Left renal pelvis (tissue), 4 donors: Measurements from ENCODE around the gene EDN1. TPM values are rescaled to one million over a fixed set of nuclear protein-coding genes. Genes with fewer than 3 reads are reported as not detected.

Experiments used
- DNase-seq, 4 donors: peaks; one replicate each; pipeline ENCODE4 v3.0.0-alpha.2; 2013; ENCODE audit warnings: low read depth in 4 of 4, low spot score in 3 of 4
- polyA plus RNA-seq, 4 donors: library from polyadenylated mRNA; unstranded; fragments of 120-200 nt; gene quantifications; one replicate each; pipeline ENCODE4 v1.2.1, GENCODE V29; 2013; ENCODE audit not compliant: insufficient read length in 4 of 4

Gene EDN1
- polyA plus RNA-seq: 1 to 10 TPM; 1.9 to 4.9 (median 4.1) TPM

DNA sequence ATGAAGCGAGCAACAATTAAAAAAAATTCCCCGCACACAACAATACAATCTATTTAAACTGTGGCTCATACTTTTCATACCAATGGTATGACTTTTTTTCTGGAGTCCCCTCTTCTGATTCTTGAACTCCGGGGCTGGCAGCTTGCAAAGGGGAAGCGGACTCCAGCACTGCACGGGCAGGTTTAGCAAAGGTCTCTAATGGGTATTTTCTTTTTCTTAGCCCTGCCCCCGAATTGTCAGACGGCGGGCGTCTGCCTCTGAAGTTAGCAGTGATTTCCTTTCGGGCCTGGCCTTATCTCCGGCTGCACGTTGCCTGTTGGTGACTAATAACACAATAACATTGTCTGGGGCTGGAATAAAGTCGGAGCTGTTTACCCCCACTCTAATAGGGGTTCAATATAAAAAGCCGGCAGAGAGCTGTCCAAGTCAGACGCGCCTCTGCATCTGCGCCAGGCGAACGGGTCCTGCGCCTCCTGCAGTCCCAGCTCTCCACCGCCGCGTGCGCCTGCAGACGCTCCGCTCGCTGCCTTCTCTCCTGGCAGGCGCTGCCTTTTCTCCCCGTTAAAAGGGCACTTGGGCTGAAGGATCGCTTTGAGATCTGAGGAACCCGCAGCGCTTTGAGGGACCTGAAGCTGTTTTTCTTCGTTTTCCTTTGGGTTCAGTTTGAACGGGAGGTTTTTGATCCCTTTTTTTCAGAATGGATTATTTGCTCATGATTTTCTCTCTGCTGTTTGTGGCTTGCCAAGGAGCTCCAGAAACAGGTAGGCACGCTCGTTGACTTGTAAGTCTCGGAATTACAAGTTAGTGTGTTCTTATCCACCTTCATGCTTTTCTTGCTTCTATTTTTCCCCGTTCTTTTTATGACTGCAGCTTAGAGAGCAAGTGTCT, at the start of gene EDN1:
Gene EDN1 (plus strand): TSS at position 429 of the 888 bp plus-strand sequence. CDS start 269 bp downstream, at position 698.
- DNase-seq: peak; percentile 51 to 64 (median 58)

DNA sequence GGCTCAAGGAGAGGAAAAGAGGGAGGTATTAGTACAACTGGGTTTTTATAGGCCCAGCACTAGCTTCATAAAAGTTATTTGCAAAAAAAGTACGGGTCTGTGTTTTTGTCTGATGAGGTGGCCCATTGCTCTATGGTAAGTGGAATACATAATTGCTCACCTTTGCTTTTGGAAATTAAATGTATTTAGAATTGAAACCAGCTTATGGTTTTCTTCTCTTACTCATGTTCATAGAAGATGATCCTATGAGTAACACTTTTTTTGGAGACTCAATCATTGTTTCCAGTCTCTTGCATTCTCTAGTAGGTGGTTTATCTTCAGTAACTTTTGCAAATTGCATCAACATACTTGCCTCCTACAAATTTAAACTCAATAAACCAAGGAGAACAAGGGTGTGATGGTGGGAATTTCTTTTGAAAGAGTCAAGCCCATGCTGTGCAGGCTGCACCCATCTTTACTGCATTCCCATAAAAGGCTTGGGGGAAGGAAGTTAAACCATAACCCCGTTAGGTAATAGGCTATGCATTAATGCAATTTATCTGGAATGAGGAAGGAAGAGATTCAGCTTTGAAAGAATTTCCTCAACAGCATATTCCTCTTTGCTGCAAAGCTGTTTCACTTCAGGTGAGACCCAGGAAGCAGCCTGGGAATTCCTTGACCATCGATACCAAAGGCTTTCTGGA, 48.5 kb upstream of the EDN1 start:
- DNase-seq: no peak

DNA sequence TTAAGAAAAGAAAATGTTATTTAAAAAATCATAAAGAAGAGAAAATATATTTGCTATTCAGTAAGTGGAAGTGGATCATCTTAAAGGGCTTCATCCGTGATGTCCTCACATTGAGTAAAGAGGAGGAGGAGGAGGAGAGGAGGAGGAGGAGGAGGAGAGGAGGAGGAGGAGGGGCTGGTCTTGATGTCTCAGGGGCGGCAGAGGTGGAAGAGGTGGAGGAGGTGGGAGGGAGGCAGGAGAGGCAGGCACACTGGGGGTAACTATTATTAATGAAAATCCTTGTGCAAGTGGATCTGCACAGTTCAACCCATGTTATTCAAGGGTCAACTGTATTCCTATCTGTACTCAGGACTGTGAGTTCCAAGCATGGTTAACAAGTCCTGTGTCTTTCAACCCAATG, 47.0 kb upstream of the EDN1 start:
- DNase-seq: no peak

DNA sequence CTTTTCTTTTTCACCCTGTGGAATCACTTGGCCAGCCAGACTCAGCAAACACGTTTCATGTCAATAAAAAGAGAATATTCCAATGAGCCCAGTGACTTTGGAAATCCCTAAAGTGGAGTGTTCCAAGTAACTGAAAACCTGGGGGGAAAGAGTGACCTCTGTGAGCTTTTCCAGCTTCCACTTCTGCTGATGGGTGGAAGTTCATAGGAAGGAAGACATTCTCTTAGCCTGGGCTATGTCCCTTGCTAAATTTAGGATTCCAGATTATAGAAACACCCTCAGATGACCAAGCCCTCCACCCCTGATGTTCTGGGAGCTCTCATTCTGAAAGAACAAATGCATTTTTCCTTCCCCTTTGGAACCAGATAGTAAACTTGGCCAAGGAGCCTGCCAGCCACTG, 44.8 kb upstream of the EDN1 start:
- no peak for DNase-seq

DNA sequence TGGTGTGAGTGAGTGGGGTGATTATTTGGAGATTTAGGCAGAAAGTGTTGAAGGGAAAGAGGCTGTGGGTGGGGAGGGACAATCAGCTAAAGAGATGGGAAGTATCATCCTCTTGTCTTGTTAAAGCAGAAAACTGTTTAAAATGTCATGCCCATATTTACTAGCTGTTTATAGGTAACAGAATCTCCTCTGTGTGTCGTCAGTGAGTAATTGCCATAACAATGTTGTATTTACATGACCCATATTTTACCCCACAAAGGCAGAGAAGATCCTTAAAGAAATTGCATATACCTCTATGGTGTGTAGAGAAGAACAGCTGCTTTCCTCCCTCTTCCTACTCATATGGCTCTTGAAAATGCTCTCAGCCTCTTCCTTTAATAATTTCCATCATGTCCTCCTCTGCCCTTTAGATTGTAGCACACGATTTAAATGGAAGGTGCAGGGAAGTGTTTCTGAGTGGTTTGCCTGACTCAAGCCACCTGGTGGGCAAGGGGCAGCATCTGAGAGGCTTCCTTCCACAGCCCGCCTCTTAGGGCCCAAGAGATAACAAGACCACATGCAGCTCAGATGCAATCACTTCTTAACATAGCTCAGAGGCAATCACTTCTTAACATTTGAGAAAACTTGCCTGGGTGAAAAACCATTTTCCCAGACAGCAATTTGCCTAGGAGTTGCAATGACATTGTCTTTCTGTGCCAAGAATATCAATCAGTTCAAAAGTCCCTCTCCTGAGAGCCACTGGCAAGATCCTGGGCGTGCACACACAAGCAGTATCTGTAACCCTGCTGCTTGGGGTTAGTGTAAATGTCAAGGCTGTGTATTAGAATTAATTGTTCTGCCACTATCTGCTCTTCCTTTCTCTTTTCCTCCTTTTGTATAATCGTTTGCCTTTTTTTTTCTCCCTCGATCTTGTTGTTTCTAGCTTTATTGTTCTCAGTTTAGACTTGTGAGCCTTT, 44.1 kb upstream of the EDN1 start:
- DNase-seq: no peak

DNA sequence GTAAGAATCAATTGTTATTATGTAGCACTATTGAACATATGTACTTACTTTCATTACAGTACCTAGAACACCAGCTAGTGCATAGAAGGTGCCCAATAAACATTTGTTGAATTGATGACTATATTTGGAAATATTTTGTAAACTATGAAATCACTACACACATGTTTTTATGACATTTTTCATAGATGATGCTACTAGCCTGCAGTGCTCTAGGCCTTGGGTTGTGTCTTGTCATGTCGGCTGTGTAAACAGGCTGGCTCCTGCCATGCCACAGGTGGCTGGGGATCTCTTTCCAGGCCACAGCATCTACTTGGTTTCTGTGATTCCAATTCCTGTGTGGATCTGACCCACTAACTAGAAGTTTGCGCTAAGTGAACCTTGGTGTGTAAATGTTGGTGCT, 43.3 kb upstream of the EDN1 start:
- DNase-seq: no peak

DNA sequence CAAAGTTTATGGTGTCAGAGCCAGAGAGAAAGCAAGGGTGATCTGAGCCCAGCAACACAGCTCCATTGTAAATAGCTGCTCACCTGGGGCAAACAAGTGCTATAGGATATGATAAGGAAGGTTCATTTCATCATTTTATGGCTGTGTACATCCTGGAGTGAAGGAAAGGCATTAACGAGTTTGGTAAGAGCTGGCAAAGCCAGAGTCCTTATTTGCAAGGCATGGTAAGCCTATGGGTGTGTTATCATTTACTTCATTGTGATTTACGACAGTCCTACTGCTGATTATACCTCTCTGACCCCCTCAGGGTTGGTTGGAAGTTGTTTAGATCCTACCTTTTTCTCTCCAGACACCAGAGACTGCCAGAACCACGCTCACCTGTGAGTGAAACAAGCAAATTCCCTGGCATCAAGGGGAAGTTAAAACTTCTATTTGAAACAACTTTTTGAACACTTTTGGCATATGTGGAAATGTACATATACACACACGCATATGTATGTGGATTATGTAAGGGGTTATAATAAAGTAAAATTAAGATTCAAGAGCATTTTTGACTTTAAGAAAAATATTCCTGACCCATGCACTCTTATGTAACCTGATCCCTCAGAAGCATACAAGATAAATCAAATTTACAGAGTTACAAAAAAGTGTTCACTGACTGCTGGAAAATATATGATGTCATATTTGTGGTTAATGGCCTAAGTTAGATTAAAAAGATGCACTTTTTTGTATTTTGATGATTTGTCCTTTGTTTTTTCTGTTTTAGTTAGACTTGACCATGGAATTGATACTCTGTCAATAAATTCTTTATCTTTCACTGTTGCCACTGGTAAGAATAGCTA, 40.4 kb upstream of the EDN1 start:
- no peak for DNase-seq

DNA sequence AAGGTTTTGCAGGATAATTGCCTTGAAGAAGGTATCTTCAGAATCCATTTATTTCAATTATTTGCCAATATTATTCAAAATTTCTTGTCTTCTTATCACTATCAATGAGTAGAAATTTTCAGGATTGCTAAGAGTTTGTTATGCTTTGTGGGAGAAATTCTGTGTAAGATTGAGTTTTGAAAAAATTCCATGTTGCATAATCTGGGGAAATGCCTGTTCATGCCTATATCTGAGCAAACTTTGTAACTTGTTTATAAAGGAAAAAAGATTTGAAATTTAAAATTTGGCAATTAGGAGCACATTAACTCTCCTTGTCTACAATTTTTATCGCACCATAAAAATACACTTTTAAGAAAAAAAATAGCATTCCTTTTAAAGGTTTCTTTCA, 39.8 kb upstream of the EDN1 start:
- DNase-seq: no peak

DNA sequence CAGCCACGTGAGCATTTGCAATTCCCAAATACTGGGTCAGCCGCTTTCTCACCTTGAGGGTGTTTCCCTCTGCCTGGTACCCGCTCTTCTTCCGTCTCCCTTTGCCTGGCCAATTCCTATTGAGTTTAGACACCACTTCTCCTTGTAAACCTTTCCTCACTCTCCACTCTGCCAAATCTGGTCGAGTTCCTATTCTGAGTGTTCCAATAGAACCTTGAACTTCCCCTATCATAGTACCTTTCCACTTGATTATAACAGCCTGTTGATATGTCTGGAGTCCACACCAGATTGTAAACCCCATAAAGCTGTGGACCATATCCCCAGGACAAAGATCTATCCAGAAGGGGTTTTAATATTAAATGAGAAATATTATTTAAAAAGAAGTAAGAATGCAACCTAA, 36.0 kb upstream of the EDN1 start:
- no peak for DNase-seq

DNA sequence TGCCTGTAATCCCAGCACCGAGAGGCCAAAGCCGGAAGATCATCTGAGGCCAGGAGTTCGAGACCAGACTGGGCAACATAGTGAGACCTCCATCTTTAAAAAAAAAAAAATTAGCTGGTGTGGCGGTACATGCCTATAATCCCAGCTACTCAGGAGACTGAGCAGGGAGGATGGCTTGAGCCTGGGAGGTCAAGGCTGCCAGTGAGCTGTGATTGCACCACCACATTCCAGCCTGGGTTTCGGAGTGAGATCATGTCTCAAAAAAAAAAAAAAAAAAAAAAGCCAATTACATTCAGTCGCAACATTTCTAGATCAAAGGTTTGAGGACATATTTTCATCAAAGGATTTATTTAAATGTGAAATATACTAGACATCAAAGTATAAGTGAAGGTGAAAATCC, 32.0 kb upstream of the EDN1 start:
- DNase-seq: no peak

DNA sequence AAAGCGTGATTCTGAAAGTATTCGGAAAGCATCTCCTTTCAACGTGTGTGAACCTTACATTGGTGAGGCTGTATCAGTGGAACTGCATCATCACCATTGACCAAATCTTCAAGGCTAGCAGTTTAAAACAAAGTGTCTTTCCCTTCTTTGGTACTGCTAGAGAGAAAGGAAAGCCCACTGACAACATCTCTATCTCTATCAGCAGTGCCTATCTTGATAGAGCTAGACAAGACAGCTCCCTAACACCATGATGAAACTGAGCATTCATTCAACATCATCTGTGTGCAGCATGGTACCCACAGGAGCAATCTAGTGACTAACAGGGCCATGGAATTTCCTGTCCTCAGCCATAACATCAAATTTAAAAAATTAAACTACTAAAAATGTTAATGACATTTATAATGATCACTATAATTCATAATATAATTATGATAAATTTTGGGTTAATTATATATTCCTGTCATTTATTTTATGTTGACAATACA, 31.5 kb upstream of the EDN1 start:
- DNase-seq: no peak

DNA sequence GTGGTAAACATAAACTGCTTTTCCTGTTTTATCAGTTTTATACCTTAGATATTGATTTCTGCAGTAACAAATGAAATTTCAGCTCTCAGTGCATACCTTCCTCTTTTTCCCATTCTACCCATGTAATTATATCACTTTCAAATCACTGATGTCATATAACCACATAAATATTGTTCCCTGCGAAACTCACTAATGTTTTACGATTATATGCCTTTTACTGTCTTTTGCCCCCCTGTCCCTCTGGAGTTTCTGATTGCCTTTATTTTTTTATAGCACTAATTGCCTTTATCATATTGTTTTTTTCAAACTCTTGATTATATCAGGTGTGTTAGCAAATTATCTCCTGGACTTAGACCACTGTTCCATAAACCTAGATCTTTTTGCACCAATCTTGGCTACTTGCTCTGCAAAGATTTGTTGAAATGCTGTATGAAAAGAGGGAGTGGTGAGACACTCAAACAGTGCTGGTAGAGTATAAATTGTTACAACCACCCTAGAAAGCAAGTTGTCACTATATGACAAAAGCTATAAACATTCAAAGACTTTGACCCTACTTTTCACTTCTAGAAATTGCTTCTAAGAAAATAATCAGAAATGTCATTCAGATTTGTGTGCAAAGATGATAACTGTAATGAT, 29.6 kb upstream of the EDN1 start:
- DNase-seq: no peak

DNA sequence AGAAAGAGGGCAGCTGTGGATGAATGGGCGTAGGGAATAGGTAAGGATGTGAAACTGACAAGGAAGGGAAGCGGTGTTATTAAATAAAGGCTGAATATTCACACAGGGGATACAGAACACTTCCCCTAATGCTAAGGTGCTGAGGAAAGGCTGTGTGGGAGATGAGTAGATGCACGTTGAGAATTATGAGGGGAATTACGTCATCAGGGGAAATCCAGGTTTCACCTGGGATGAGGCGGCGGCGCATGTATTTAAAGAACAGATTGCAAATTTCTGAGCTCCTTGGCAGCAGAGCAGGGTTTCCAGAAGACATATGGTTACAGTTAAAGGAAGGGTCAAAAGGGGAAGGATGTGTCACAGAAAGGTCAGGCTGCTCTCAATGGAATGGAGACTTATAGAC, 28.7 kb upstream of the EDN1 start:
- no peak for DNase-seq

DNA sequence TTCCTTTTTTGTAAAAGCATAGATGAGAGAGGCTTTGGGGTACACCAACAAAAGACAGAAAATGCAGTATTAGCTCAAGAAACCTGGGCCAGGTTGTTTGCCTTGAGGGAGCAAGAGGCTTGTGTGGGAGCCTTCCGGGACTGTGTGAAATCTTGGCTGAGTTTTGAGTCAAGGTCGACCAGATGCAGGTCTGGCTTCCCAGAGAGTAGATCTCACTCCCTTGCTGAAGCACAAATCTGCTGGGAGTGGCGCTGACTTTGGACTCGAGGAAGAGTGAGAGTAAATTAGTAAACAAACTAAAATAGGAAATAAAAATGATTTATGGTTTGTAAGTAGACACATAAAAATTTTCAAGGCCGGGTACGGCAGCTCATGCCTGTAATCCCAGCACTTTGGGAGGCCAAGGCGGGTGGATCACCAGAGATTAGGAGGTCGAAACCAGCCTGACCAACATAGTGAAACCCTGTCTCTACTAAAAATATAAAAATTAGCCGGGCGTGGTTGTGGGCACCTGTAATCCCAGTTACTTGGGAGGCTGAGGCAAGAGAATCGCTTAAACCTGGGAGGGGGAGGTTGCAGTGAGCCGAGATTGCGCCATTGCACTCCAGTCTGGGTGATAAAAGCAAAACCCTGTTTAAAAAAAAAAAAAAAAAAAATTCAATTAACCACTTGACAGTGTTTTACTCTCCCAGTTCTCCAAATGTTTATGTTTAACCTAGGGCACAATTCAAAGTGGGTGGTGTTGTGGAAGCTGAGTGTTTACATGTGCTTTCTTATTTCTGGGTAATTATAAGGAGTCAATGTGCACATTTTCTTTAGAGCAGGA, 27.7 kb upstream of the EDN1 start:
- DNase-seq: no peak

DNA sequence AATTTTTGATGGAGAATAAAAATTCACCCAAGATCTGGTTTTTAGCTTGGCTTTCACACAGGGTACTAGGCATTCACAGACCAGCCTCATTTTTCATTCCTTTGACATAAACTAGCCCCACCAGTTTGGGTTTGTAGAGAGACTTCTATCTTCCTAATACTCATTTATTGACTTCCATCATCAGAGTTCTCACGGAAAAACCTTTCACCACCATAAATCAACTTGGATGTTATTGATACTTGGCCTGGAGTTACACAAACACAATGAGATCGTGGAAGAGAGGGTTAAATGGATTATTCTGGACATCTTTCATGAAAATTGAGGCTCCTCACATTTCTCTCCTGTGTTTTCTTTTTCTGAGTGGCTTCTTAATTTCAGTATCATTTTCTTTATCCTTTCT, 26.8 kb upstream of the EDN1 start:
- DNase-seq: no peak

DNA sequence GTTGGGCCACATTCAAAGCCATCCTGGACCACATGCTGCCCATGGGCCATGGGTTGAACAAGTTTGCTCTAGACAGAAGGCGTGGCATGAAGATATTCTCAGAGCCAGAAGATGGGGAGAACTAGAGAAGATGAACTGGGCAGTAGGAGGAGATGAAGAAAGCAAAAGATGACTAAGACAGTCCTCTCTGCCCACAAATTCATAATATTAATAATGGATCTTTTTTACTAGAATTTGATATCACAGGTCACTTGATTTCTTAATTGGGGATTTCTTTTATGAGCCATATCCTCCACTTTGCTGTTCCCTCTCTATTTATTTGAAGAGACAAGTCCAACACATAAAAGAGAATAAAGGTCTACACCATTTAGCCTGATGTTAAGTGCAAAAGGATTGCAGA, 25.5 kb upstream of the EDN1 start:
- DNase-seq: no peak

DNA sequence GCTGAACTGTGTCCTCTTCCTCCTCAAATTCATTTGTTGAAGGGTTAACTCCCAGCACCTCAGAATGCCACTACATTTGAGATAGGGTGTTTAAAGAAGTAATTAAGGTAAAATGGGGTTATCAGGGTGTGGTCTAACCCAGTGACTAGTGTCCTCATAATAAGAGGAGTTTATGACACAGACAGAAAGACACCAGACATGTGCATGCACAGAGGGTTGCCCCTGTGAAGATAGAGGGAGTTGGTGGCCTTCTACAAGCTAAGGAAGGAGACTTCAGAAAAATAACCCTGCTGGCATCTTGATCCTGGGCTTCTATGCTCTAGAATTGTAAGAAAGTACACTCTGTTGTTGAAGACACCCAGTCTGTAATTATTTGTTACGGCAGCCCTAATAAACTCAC, 24.9 kb upstream of the EDN1 start:
- DNase-seq: no peak

DNA sequence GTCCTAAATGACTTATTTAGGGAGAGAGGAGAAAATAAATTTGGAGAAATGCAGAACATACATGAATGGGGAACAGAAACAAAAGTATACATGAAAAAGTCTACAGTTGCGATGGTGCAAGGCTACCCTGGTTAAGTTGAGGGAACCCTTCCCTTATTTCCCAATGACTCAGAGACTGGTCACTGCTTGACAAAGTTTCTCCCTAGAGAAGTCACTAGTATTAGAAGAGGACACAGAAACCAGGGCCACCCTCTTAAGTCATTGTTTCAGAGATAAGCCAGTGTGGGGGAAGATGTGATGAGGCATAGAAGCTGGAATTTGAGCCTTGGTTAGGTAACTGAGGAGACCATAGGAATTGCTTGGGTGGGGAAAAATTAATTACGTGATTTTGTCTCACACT, 24.4 kb upstream of the EDN1 start:
- DNase-seq: no peak

DNA sequence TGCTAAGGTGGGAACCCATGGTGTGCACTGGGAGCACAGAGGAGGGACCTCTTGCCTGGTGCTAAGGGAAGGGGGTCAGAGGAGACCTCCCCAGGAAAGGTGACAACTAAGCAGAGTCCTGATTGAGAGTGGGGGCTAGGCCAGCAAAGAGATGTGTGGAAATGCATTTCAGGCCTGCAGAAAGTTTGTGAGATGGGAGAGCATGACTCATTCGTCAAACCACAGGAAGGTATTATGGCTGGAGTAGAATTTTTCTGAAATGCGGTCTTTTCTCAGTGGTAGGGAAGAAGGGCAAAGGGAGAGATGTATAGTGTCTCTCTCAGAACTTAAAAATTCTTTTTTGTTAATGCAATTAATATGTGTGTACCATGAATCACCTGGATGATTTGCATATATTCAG, 23.6 kb upstream of the EDN1 start:
- no peak for DNase-seq
